ENCODE measurements around the gene KIAA0513.

KIAA0513 gene

DNA sequence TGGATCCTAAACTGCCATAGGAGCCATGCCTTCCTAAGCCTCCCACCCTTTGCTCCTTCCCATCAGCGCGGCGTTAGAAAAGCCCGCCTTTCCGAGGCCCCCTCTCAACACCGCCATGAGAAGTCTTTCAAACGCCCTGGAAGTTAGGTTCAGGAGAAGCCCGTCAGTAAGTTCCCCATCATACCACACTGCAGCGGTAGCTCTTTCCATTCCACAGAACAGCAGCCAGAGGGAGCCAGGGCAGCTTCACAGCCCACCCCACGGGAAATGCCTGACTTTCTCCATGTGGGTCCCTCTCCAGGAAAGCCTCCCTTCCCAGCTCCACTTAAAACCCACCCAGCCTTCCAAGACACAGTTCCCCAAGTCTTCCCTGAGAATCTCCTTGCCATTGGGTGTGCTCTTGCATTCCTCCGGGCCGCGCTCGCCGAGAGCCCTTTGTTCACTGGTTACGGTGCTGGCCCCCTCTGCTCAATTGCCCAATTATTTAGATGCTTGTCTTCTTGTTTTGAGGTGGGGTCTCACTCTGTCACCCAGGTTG, 28.7 kb downstream of the KIAA0513 start:
- no peaks in the 10 kb centered on the region for H3K9me3 ChIP-seq (ENCODE audit: control insufficient read depth, insufficient read depth, low read length)
- H3K27me3 ChIP-seq (ENCODE audit: control insufficient read depth, insufficient read depth, low read length): no peaks in the 10 kb centered on the region
- no peak overlapping the region for H3K4me3 ChIP-seq (ENCODE audit: low read depth, low read length)
- H3K9ac ChIP-seq (ENCODE audit: low read depth, low read length): no peak overlapping the region
- no peaks in the 10 kb centered on the region for H3K36me3 ChIP-seq (ENCODE audit: control insufficient read depth, insufficient read depth, low read length)
- H3K4me1 ChIP-seq (ENCODE audit: control insufficient read depth, insufficient read depth, low read length): no peaks in the 10 kb centered on the region

DNA sequence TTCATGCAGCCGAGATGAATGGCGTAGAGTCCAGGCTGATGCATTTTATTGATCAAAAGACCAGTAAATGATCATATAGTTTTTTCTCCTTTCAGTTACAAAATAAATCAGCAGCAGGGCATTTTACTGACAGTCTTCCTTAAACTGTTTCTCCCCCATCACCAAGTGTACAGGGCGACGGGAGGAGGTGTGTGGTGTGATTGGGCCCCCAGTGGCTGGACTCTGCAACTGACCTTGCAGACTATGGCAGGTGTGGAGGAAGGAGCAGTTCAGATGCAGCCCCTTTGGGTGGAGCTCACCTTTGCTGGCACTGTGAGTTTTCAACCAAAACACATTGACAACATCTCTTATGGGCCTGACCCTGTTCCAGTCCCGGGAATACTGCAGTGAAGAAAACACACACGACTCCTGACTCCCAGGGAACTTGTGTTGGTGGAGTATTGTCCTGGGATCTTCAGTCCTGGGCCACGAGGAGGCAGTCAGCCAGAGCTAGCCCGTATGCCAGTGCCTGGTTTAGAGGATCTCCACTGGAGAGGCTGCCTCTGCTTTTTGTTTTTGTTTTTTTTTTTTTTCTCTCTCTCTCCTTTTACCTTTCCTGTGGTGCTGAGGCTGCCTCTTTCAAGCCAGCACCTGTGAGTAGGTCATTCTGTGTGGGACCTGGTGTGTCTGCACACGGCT, 29.8 kb downstream of the KIAA0513 start:
- Histone ChIP-seq H3K9ac (ENCODE audit: low read depth, low read length) (no peak overlapping the region), H3K36me3 (ENCODE audit: control insufficient read depth, insufficient read depth, low read length) (no peaks in the 10 kb centered on the region), H3K4me3 (ENCODE audit: low read depth, low read length) (no peak overlapping the region), H3K4me1 (ENCODE audit: control insufficient read depth, insufficient read depth, low read length) (no peaks in the 10 kb centered on the region), H3K9me3 (ENCODE audit: control insufficient read depth, insufficient read depth, low read length) (no peaks in the 10 kb centered on the region), H3K27me3 (ENCODE audit: control insufficient read depth, insufficient read depth, low read length) (no peaks in the 10 kb centered on the region)

GRCh38 chr16:85057948-85058347, 30.4 kb downstream of the KIAA0513 start:
- H3K27me3 ChIP-seq (ENCODE audit: control insufficient read depth, insufficient read depth, low read length): no peaks in the 10 kb centered on the region
- H3K4me3 ChIP-seq (ENCODE audit: low read depth, low read length): no peak overlapping the region
- no peaks in the 10 kb centered on the region for H3K36me3 ChIP-seq (ENCODE audit: control insufficient read depth, insufficient read depth, low read length)
- no peak overlapping the region for H3K9ac ChIP-seq (ENCODE audit: low read depth, low read length)
- H3K4me1 ChIP-seq (ENCODE audit: control insufficient read depth, insufficient read depth, low read length): no peaks in the 10 kb centered on the region
- no peaks in the 10 kb centered on the region for H3K9me3 ChIP-seq (ENCODE audit: control insufficient read depth, insufficient read depth, low read length)

DNA sequence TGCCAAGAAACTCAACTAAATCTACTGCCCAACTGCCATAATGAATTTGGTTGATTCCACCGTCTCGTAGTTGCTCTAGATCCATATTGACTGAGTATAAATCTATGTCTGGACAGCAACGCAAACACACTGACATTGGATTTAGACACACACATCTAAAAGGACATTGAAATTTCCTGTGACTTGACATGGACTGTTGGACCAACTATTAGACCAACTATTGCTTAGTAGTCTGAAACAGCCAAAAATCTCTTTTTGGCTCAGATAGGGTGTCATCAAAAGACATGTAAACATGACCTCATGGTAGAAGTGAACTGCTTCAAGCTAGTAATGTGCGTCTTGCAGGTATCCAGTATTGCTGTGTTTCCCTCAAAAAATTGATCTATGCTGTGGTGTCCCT, 31.3 kb downstream of the KIAA0513 start:
- H3K27me3 ChIP-seq (ENCODE audit: control insufficient read depth, insufficient read depth, low read length): no peaks in the 10 kb centered on the region
- H3K4me1 ChIP-seq (ENCODE audit: control insufficient read depth, insufficient read depth, low read length): no peaks in the 10 kb centered on the region
- no peak overlapping the region for H3K4me3 ChIP-seq (ENCODE audit: low read depth, low read length)
- no peaks in the 10 kb centered on the region for H3K36me3 ChIP-seq (ENCODE audit: control insufficient read depth, insufficient read depth, low read length)
- no peak overlapping the region for H3K9ac ChIP-seq (ENCODE audit: low read depth, low read length)
- no peaks in the 10 kb centered on the region for H3K9me3 ChIP-seq (ENCODE audit: control insufficient read depth, insufficient read depth, low read length)

DNA sequence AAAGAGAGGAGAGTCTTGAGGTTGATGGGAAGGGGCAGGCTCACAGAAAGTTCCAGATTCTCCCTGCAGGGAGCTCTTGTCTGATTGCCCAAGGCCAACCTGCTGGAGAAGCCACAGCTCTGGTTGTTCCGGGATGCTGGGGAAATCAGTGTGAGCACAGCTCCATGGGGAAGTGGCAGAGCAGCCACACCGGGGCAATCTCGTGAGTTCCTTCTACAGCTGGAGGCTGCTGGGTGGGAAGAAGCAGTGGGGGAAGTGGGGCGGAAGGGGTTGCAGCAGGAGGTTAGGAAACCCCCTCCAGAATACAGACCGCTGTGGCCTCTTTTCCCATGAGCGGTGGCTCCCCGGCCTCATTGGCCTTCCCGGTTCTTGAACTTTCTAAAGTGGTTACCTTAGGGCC, 34.0 kb downstream of the KIAA0513 start:
- Histone ChIP-seq H3K9ac (ENCODE audit: low read depth, low read length) (no peak overlapping the region), H3K4me1 (ENCODE audit: control insufficient read depth, insufficient read depth, low read length) (no peaks in the 10 kb centered on the region), H3K36me3 (ENCODE audit: control insufficient read depth, insufficient read depth, low read length) (no peaks in the 10 kb centered on the region), H3K4me3 (ENCODE audit: low read depth, low read length) (no peak overlapping the region), H3K27me3 (ENCODE audit: control insufficient read depth, insufficient read depth, low read length) (no peaks in the 10 kb centered on the region), H3K9me3 (ENCODE audit: control insufficient read depth, insufficient read depth, low read length) (no peaks in the 10 kb centered on the region)

- H3K9ac ChIP-seq (ENCODE audit: low read depth, low read length): no peak overlapping the region
- no peaks in the 10 kb centered on the region for H3K9me3 ChIP-seq (ENCODE audit: control insufficient read depth, insufficient read depth, low read length)
- H3K36me3 ChIP-seq (ENCODE audit: control insufficient read depth, insufficient read depth, low read length): no peaks in the 10 kb centered on the region
- H3K27me3 ChIP-seq (ENCODE audit: control insufficient read depth, insufficient read depth, low read length): no peaks in the 10 kb centered on the region
- H3K4me3 ChIP-seq (ENCODE audit: low read depth, low read length): no peak overlapping the region
- H3K4me1 ChIP-seq (ENCODE audit: control insufficient read depth, insufficient read depth, low read length): no peaks in the 10 kb centered on the region
Observed at GRCh38 chr16:85062323-85062722, 34.7 kb downstream of the KIAA0513 start.

DNA sequence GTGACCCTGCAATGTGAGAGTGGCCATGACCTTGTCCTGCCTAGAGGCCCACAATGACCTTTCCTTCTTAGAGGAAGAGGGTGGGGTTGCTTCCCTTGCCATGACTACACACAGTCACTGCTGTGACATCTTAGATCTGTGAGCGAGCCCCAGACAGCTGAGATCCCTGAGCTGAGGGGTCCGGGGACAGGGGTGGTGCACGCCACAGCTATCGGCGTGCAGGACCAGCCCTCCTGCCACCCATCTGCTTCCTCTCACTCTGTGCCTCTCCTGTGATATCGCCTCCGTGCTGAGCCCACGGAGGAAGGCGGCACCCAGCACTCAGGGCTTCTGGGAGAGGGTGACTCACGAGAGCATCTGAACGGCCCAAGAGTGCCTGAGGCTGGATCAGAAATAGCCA, 35.2 kb downstream of the KIAA0513 start:
- no peaks in the 10 kb centered on the region for H3K9me3 ChIP-seq (ENCODE audit: control insufficient read depth, insufficient read depth, low read length)
- H3K4me3 ChIP-seq (ENCODE audit: low read depth, low read length): no peak overlapping the region
- no peaks in the 10 kb centered on the region for H3K4me1 ChIP-seq (ENCODE audit: control insufficient read depth, insufficient read depth, low read length)
- H3K27me3 ChIP-seq (ENCODE audit: control insufficient read depth, insufficient read depth, low read length): no peaks in the 10 kb centered on the region
- no peaks in the 10 kb centered on the region for H3K36me3 ChIP-seq (ENCODE audit: control insufficient read depth, insufficient read depth, low read length)
- no peak overlapping the region for H3K9ac ChIP-seq (ENCODE audit: low read depth, low read length)

GRCh38 chr16:85064186-85064585, 36.6 kb downstream of the KIAA0513 start:
- no peaks in the 10 kb centered on the region for H3K36me3 ChIP-seq (ENCODE audit: control insufficient read depth, insufficient read depth, low read length)
- H3K4me1 ChIP-seq (ENCODE audit: control insufficient read depth, insufficient read depth, low read length): no peaks in the 10 kb centered on the region
- no peaks in the 10 kb centered on the region for H3K27me3 ChIP-seq (ENCODE audit: control insufficient read depth, insufficient read depth, low read length)
- no peak overlapping the region for H3K4me3 ChIP-seq (ENCODE audit: low read depth, low read length)
- H3K9ac ChIP-seq (ENCODE audit: low read depth, low read length): no peak overlapping the region
- H3K9me3 ChIP-seq (ENCODE audit: control insufficient read depth, insufficient read depth, low read length): no peaks in the 10 kb centered on the region

- Histone ChIP-seq H3K9ac (ENCODE audit: low read depth, low read length) (no peak overlapping the region), H3K9me3 (ENCODE audit: control insufficient read depth, insufficient read depth, low read length) (no peaks in the 10 kb centered on the region), H3K36me3 (ENCODE audit: control insufficient read depth, insufficient read depth, low read length) (no peaks in the 10 kb centered on the region), H3K4me1 (ENCODE audit: control insufficient read depth, insufficient read depth, low read length) (no peaks in the 10 kb centered on the region), H3K27me3 (ENCODE audit: control insufficient read depth, insufficient read depth, low read length) (no peaks in the 10 kb centered on the region), H3K4me3 (ENCODE audit: low read depth, low read length) (no peak overlapping the region)
Observed at GRCh38 chr16:85065099-85065498, 37.5 kb downstream of the KIAA0513 start.

- Histone ChIP-seq H3K4me3 (ENCODE audit: low read depth, low read length) (no peak overlapping the region), H3K36me3 (ENCODE audit: control insufficient read depth, insufficient read depth, low read length) (no peaks in the 10 kb centered on the region), H3K9me3 (ENCODE audit: control insufficient read depth, insufficient read depth, low read length) (no peaks in the 10 kb centered on the region), H3K9ac (ENCODE audit: low read depth, low read length) (no peak overlapping the region), H3K27me3 (ENCODE audit: control insufficient read depth, insufficient read depth, low read length) (no peaks in the 10 kb centered on the region), H3K4me1 (ENCODE audit: control insufficient read depth, insufficient read depth, low read length) (no peaks in the 10 kb centered on the region)
Observed at GRCh38 chr16:85066346-85066885, 38.8 kb downstream of the KIAA0513 start.

- no peaks in the 10 kb centered on the region for H3K27me3 ChIP-seq (ENCODE audit: control insufficient read depth, insufficient read depth, low read length)
- no peak overlapping the region for H3K4me3 ChIP-seq (ENCODE audit: low read depth, low read length)
- H3K9me3 ChIP-seq (ENCODE audit: control insufficient read depth, insufficient read depth, low read length): no peaks in the 10 kb centered on the region
- no peaks in the 10 kb centered on the region for H3K36me3 ChIP-seq (ENCODE audit: control insufficient read depth, insufficient read depth, low read length)
- no peaks in the 10 kb centered on the region for H3K4me1 ChIP-seq (ENCODE audit: control insufficient read depth, insufficient read depth, low read length)
- H3K9ac ChIP-seq (ENCODE audit: low read depth, low read length): no peak overlapping the region
Observed at GRCh38 chr16:85067024-85067423, 39.4 kb downstream of the KIAA0513 start.

GRCh38 chr16:85067426-85067825, 39.8 kb downstream of the KIAA0513 start:
- no peaks in the 10 kb centered on the region for H3K4me1 ChIP-seq (ENCODE audit: control insufficient read depth, insufficient read depth, low read length)
- no peak overlapping the region for H3K9ac ChIP-seq (ENCODE audit: low read depth, low read length)
- H3K4me3 ChIP-seq (ENCODE audit: low read depth, low read length): no peak overlapping the region
- no peaks in the 10 kb centered on the region for H3K36me3 ChIP-seq (ENCODE audit: control insufficient read depth, insufficient read depth, low read length)
- H3K27me3 ChIP-seq (ENCODE audit: control insufficient read depth, insufficient read depth, low read length): no peaks in the 10 kb centered on the region
- H3K9me3 ChIP-seq (ENCODE audit: control insufficient read depth, insufficient read depth, low read length): no peaks in the 10 kb centered on the region

Measured in iPS-15b (cell line).